HepG2 (cell line): ENCODE data around the gene KIF6. TPM values are rescaled to one million over a fixed set of nuclear protein-coding genes. Genes with fewer than 3 reads are reported as not detected.

Experiments
- ATAC-seq: fragments of 200-7000 bp; cut with Tn5 transposase; 3 replicates; pipeline ENCODE4 v1.9.1; 2020; ENCODE audit warnings: mild to moderate bottlenecking, moderate library complexity
- BruUV-seq: library from RNA; stranded (reverse); fragments of 400-500 nt; replicated peaks from 2 replicates; lab custom pipeline; 2021; lab: Mats Ljungman, UMichigan
- CTCF ChIA-PET: fragments of 300-600 bp; formaldehyde crosslinking; extraction: SDS; loops from one replicate; lab custom pipeline; 2021; ENCODE audit warnings: low total read pairs, inconsistent platforms, low intra/inter-chr PET ratio; lab: Yijun Ruan, JAX
- POLR2A ChIA-PET: fragments of 350-600 bp; sonication (Branson Sonifier 250); formaldehyde crosslinking; loops from one replicate; lab custom pipeline; 2020; ENCODE audit warnings: antibody characterized with exemption, inconsistent platforms; lab: Yijun Ruan, JAX
- DNase-seq: peaks from one replicate; pipeline ENCODE4 v3.0.0-alpha.2; 2015; ENCODE audit warnings: low spot score
- FAIRE-seq: peaks from 3 replicates; lab custom pipeline; 2011; peaks lifted over from hg19 to GRCh38; lab: Jason Lieb, UNC
- H2AFZ ChIP-seq: one replicate; pipeline ENCODE4 v1.6.1; 2011; ENCODE audit warnings: low read length, inconsistent platforms
- H3K27ac ChIP-seq: fragments of 300-600 bp; 3 replicates; pipeline ENCODE4 v1.8.0; 2011; ENCODE audit warnings: mixed run types, mild to moderate bottlenecking, mixed read lengths, low read length, inconsistent platforms; ENCODE audit not compliant: insufficient read depth; ENCODE audit errors: extremely low read length
- H3K27me3 ChIP-seq, 2 experiments: fragments of 200-600 bp in 1 of 2; 2 replicates in 1 of 2; 3 replicates in 1 of 2; pipeline versions ENCODE4 v1.6.0 to v1.8.0; 2011; ENCODE audit warnings: low read length in 2 of 2, mild to moderate bottlenecking in 2 of 2, moderate library complexity in 2 of 2, inconsistent platforms in 1 of 2; ENCODE audit not compliant: insufficient read depth in 2 of 2, control insufficient read depth in 1 of 2
- H3K36me3 ChIP-seq, 2 experiments: fragments of 200-600 bp in 1 of 2; replicated peaks in 1 of 2; 2 replicates in 1 of 2; 3 replicates in 1 of 2; pipeline versions ENCODE4 v1.5.1 to v1.8.0; 2011; ENCODE audit warnings: low read length in 2 of 2, inconsistent platforms in 1 of 2; ENCODE audit not compliant: insufficient read depth in 2 of 2, control insufficient read depth in 1 of 2
- H3K4me1 ChIP-seq: 2 replicates; pipeline ENCODE4 v1.5.1; 2012; ENCODE audit warnings: low read length, inconsistent platforms; ENCODE audit not compliant: insufficient read depth
- H3K4me2 ChIP-seq: 2 replicates; pipeline ENCODE4 v1.6.0; 2011; ENCODE audit warnings: low read depth, low read length, inconsistent platforms
- H3K4me3 ChIP-seq, 3 experiments: fragments of 200-600 bp in 1 of 3; sonication (generic), shearing (Covaris generic) in 1 of 3; replicated peaks in 1 of 3; 2 replicates each; pipeline ENCODE4 v1.5.1; 2011 to 2016; ENCODE audit warnings: low read length in 3 of 3, inconsistent platforms in 2 of 3, low read depth in 2 of 3, mild to moderate bottlenecking in 2 of 3, control low read depth in 1 of 3, mixed read lengths in 1 of 3; ENCODE audit not compliant: insufficient read depth in 1 of 3
- H3K79me2 ChIP-seq: one replicate; pipeline ENCODE4 v1.6.1; 2011; ENCODE audit warnings: low read length, inconsistent platforms; ENCODE audit not compliant: insufficient read depth
- H3K9ac ChIP-seq: 2 replicates; pipeline ENCODE4 v1.6.0; 2011; ENCODE audit warnings: mild to moderate bottlenecking, low read depth, low read length, inconsistent platforms; ENCODE audit not compliant: insufficient read depth
- H3K9me3 ChIP-seq: 2 replicates; pipeline ENCODE4 v1.5.1; 2012; ENCODE audit warnings: mild to moderate bottlenecking, low read length
- H4K20me1 ChIP-seq: 2 replicates; pipeline ENCODE4 v1.6.0; 2011; ENCODE audit warnings: inconsistent platforms, mild to moderate bottlenecking, low read length, moderate library complexity; ENCODE audit not compliant: insufficient read depth
- BCL6 ChIP-seq: IDR thresholded peaks from 2 replicates; pipeline ENCODE4 v1.6.1; 2016; ENCODE audit warnings: missing genetic modification reagents, missing compliant biosample characterization
- GFI1 ChIP-seq: sonication (generic); formaldehyde crosslinking; IDR thresholded peaks from 2 replicates; pipeline ENCODE4 v1.5.0; 2020; ENCODE audit warnings: missing genetic modification reagents, mild to moderate bottlenecking, borderline replicate concordance
- KIAA2018 ChIP-seq: sonication (generic); formaldehyde crosslinking; IDR thresholded peaks from 2 replicates; pipeline ENCODE4 v1.5.0; 2020; ENCODE audit warnings: mild to moderate bottlenecking, missing genetic modification reagents, borderline replicate concordance
- TEAD2 ChIP-seq: sonication (generic); formaldehyde crosslinking; IDR thresholded peaks from 2 replicates; pipeline ENCODE4 v1.9.0; 2021; ENCODE audit warnings: missing genetic modification reagents
- ZNF567 ChIP-seq: sonication (generic); formaldehyde crosslinking; IDR thresholded peaks from 2 replicates; pipeline ENCODE4 v1.8.1; 2023; ENCODE audit warnings: mild to moderate bottlenecking, missing genetic modification reagents, borderline replicate concordance
- ZNF83 ChIP-seq: sonication (generic); formaldehyde crosslinking; IDR thresholded peaks from 2 replicates; pipeline ENCODE4 v1.4.0; 2020; ENCODE audit warnings: missing genetic modification reagents, mild to moderate bottlenecking, borderline replicate concordance
- WGBS: methylation state at CpG from one replicate; pipeline ENCODE4 v1.1.6; 2017; ENCODE audit warnings: low lambda C conversion rate; 5-methylcytosine and 5-hydroxymethylcytosine counted together
- in situ Hi-C: cut with HindIII; loops from 2 replicates; pipeline ENCODE4 v1.10.0; 2017; ENCODE audit warnings: low pct_unique_long_range_greater_than_20kb; ENCODE audit not compliant: extremely low pct_ligation_motif_present
- intact Hi-C: fragments of 100-400 bp; cut with micrococcal nuclease; formaldehyde crosslinking; loops from one replicate; pipeline ENCODE4 v1.10.0; 2022; ENCODE audit not compliant: unreplicated experiment
- polyA plus RNA-seq, 8 experiments: library from polyadenylated mRNA; depleted of rRNA in 3 of 8; stranded (reverse) in 7 of 8; unstranded in 1 of 8; fragments of >200 nt; fragmentation: Illumina TruSeq in 4 of 8; extraction: Trizol in 4 of 8; gene quantifications; 2 replicates each; pipeline versions ENCODE4 v1.2.1 to v1.2.3, GENCODE V29; 2011 to 2016; ENCODE audit warnings: low read depth in 4 of 8, missing spikeins in 1 of 8, mixed read lengths in 1 of 8; ENCODE audit not compliant: insufficient read depth in 1 of 8
- total RNA-seq, 5 experiments: library from RNA; depleted of rRNA; stranded (reverse); fragments of >200 nt; fragmentation: Illumina TruSeq; extraction: Trizol; gene quantifications; 2 replicates each; pipeline ENCODE4 v1.2.3, GENCODE V29; 2016; ENCODE audit warnings: low read depth in 1 of 5
- TF ChIP-seq, protein P1 (sequence below): sonication (generic); formaldehyde crosslinking; IDR thresholded peaks from 2 replicates; pipeline ENCODE4 v1.4.0; 2020; ENCODE audit warnings: missing genetic modification reagents, borderline replicate concordance

KIF6 gene
- total and polyA plus RNA-seq, 2 of the 13 experiments (the other 11 are each of a cell fraction or from before 2014, with no cell fraction given) = 0.04 to 0.27 TPM

GRCh38 chr6:39499053-39499452 is 226.2 kb downstream of the KIF6 start (continued):
- TF ChIP-seq KIAA2018 (CRISPR knock-in tag) = no peak
- no peak for TF ChIP-seq TEAD2 (CRISPR knock-in tag)
- TF ChIP-seq GFI1 (CRISPR knock-in tag) = no peak
- no peak for TF ChIP-seq BCL6 (CRISPR knock-in tag)

GRCh38 chr6:39498096-39498495 is 227.1 kb downstream of the KIF6 start:
- ChIA-PET POLR2A (no interaction called here), CTCF (no interaction called here)
- ATAC-seq (no peak), DNase-seq (no peak), FAIRE-seq (no peak)
- H3K4me2 ChIP-seq = no peak overlapping the region
- no peak overlapping the region for H3K27ac ChIP-seq
- TF ChIP-seq, protein P1, sequence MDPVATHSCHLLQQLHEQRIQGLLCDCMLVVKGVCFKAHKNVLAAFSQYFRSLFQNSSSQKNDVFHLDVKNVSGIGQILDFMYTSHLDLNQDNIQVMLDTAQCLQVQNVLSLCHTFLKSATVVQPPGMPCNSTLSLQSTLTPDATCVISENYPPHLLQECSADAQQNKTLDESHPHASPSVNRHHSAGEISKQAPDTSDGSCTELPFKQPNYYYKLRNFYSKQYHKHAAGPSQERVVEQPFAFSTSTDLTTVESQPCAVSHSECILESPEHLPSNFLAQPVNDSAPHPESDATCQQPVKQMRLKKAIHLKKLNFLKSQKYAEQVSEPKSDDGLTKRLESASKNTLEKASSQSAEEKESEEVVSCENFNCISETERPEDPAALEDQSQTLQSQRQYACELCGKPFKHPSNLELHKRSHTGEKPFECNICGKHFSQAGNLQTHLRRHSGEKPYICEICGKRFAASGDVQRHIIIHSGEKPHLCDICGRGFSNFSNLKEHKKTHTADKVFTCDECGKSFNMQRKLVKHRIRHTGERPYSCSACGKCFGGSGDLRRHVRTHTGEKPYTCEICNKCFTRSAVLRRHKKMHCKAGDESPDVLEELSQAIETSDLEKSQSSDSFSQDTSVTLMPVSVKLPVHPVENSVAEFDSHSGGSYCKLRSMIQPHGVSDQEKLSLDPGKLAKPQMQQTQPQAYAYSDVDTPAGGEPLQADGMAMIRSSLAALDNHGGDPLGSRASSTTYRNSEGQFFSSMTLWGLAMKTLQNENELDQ (CRISPR knock-in tag) = no peak
- TF ChIP-seq ZNF567 (CRISPR knock-in tag) (no peak), ZNF83 (no peak)
- no peaks in the 10 kb centered on the region for H3K27me3 ChIP-seq
- in situ Hi-C loops = no loop called here
- no peak overlapping the region for H3K9ac ChIP-seq
- H3K79me2 ChIP-seq = no peaks in the 10 kb centered on the region
- H3K36me3 ChIP-seq = no peaks in the 10 kb centered on the region
- H3K4me1 ChIP-seq = no peaks in the 10 kb centered on the region
- 9% methylated on average over 2 of the region's 2 CpGs for WGBS
- intact Hi-C loops = loop anchor here (5.0 kb wide), 1 partner anchor 581 kb away; no protein-coding TSS in a partner anchor
- H2AFZ ChIP-seq = no peak overlapping the region
- H3K4me3 ChIP-seq = no peak overlapping the region
- H4K20me1 ChIP-seq = no peaks in the 10 kb centered on the region
- H3K9me3 ChIP-seq = peaks cover 43% of the 10 kb centered on the region
- BruUV-seq = no TSS peak
